GM19468 (cell line): Measurements from ENCODE around the gene PTPN7.
"Not testable (repeated sequence)": the region's sequence is repeated elsewhere in the genome, so short reads cannot be mapped to it uniquely, and the experiment has no call there.

ENCODE experiments used
- ATAC-seq: cut with Tn5 transposase; IDR thresholded peaks from one replicate; pipeline ENCODE4 v1.9.1; 2021; ENCODE audit warnings: mild to moderate bottlenecking, moderate library complexity, moderate number of reproducible peaks; ENCODE audit not compliant: unreplicated experiment; ENCODE audit errors: extremely low read depth

The PTPN7 gene

GRCh38 chr1:202160377-202160940 lies at the start of gene PTPN7:
Gene PTPN7 (minus strand): TSS chr1:202160602. CDS start chr1:202159402, 1,200 bp downstream.
- peak; percentile 27 for ATAC-seq

- ATAC-seq: no peak
Observed at GRCh38 chr1:202208351-202208857, 48.0 kb upstream of the PTPN7 start.

GRCh38 chr1:202207292-202207691 lies 46.9 kb upstream of the PTPN7 start:
- no peak for ATAC-seq

- ATAC-seq: no peak
Observed at GRCh38 chr1:202205523-202206190, 45.3 kb upstream of the PTPN7 start.

- ATAC-seq: no peak
Observed at GRCh38 chr1:202204065-202204464, 43.7 kb upstream of the PTPN7 start.

GRCh38 chr1:202203238-202204039 lies 43.0 kb upstream of the PTPN7 start:
- ATAC-seq: no peak

- no peak for ATAC-seq
Observed at GRCh38 chr1:202202500-202203168, 42.2 kb upstream of the PTPN7 start.

- no peak for ATAC-seq
Observed at GRCh38 chr1:202201971-202202370, 41.6 kb upstream of the PTPN7 start.

GRCh38 chr1:202201266-202201665 lies 40.9 kb upstream of the PTPN7 start:
- no peak for ATAC-seq

- no peak for ATAC-seq
Observed at GRCh38 chr1:202200669-202201068, 40.3 kb upstream of the PTPN7 start.

- no peak for ATAC-seq
Observed at GRCh38 chr1:202200112-202200548, 39.7 kb upstream of the PTPN7 start.

GRCh38 chr1:202199040-202199889 lies 38.9 kb upstream of the PTPN7 start:
- no peak for ATAC-seq

- no peak for ATAC-seq
Observed at GRCh38 chr1:202198366-202198724, 37.9 kb upstream of the PTPN7 start.

GRCh38 chr1:202197653-202198365 lies 37.4 kb upstream of the PTPN7 start:
- ATAC-seq: no peak

GRCh38 chr1:202194328-202194648 lies 33.9 kb upstream of the PTPN7 start:
- no peak for ATAC-seq

- ATAC-seq: no peak
Observed at GRCh38 chr1:202193614-202194327, 33.4 kb upstream of the PTPN7 start, which contains the start of gene LGR6. Gene LGR6 (plus strand): TSS chr1:202193799. CDS start chr1:202193990, 191 bp downstream.

- ATAC-seq: no peak
Observed at GRCh38 chr1:202192770-202193613, 32.6 kb upstream of the PTPN7 start.

GRCh38 chr1:202191391-202191790 lies 31.0 kb upstream of the PTPN7 start:
- ATAC-seq: not testable (repeated sequence)
